Measurements from ENCODE around the gene GCDH.
"Not testable (repeated sequence)": the region's sequence is repeated elsewhere in the genome, so short reads cannot be mapped to it uniquely, and the experiment has no call there.

The GCDH gene

GRCh38 chr19:12872941-12873890, 17.7 kb upstream of the GCDH start:
- no peak for DNase-seq (ENCODE audit: low spot score)

GRCh38 chr19:12873891-12874745, 16.8 kb upstream of the GCDH start:
- no peak for DNase-seq (ENCODE audit: low spot score)

- no peak for DNase-seq (ENCODE audit: low spot score)
These were observed 15.9 kb upstream of the GCDH start for GRCh38 chr19:12875086-12875485.

GRCh38 chr19:12880551-12881171, 10.3 kb upstream of the GCDH start:
- DNase-seq (ENCODE audit: low spot score): peak; percentile 38

GRCh38 chr19:12881172-12881808, 9.7 kb upstream of the GCDH start, which contains the start of gene DNASE2:
DNASE2 (minus strand) TSS chr19:12881449; CDS start chr19:12881375, 74 bp downstream.
- peak; percentile 92 for DNase-seq (ENCODE audit: low spot score)

- DNase-seq (ENCODE audit: low spot score): no peak
These were observed 8.4 kb upstream of the GCDH start for GRCh38 chr19:12882589-12882988.

GRCh38 chr19:12884202-12884601, 6.8 kb upstream of the GCDH start:
- DNase-seq (ENCODE audit: low spot score): no peak

- no peak for DNase-seq (ENCODE audit: low spot score)
These were observed 6.4 kb upstream of the GCDH start for GRCh38 chr19:12884627-12884925.

- DNase-seq (ENCODE audit: low spot score): no peak
These were observed 5.8 kb upstream of the GCDH start for GRCh38 chr19:12884926-12885748.

- DNase-seq (ENCODE audit: low spot score): no peak
These were observed 5.0 kb upstream of the GCDH start for GRCh38 chr19:12885749-12886650.

- DNase-seq (ENCODE audit: low spot score): no peak
These were observed 4.3 kb upstream of the GCDH start for GRCh38 chr19:12886651-12886968.

- DNase-seq (ENCODE audit: low spot score): no peak
These were observed 3.8 kb upstream of the GCDH start, which contains the start of gene KLF1 for GRCh38 chr19:12886969-12887747. KLF1 (minus strand) TSS chr19:12887201; CDS start chr19:12887140, 61 bp downstream.

- DNase-seq (ENCODE audit: low spot score): no peak
These were observed 2.9 kb upstream of the GCDH start for GRCh38 chr19:12888006-12888603.

- DNase-seq (ENCODE audit: low spot score): not testable (repeated sequence)
These were observed 617 bp upstream of the GCDH start for GRCh38 chr19:12890299-12890786.

GRCh38 chr19:12891553-12892021, 627 bp downstream of the GCDH start:
- DNase-seq (ENCODE audit: low spot score): no peak

- no peak for DNase-seq (ENCODE audit: low spot score)
These were observed 2.6 kb downstream of the GCDH start for GRCh38 chr19:12893582-12893981.

- peak; percentile 50 for DNase-seq (ENCODE audit: low spot score)
These were observed 5.5 kb downstream of the GCDH start for GRCh38 chr19:12896460-12896859.

- no peak for DNase-seq (ENCODE audit: low spot score)
These were observed 9.0 kb downstream of the GCDH start for GRCh38 chr19:12899891-12900518.

All from Ammon's horn (tissue), 1 donor.